GM23248 (cell line): Measurements from ENCODE around the gene EML2. TPM values are rescaled to one million over a fixed set of nuclear protein-coding genes. Genes with fewer than 3 reads are reported as not detected.

Experiments used
- DNase-seq: peaks from one replicate; pipeline ENCODE4 v3.0.0-alpha.2; 2015
- H2AFZ ChIP-seq: fragments of 200-600 bp; sonication (generic); 2 replicates; pipeline ENCODE4 v1.6.1; 2016; ENCODE audit warnings: antibody characterized with exemption
- H3F3A ChIP-seq: fragments of 200-600 bp; sonication (generic); 2 replicates; pipeline ENCODE4 v1.6.1; 2016; ENCODE audit warnings: mild to moderate bottlenecking, antibody characterized with exemption, mixed run types; ENCODE audit not compliant: insufficient read depth
- H3K27ac ChIP-seq: fragments of 200-600 bp; sonication (generic); 2 replicates; pipeline ENCODE4 v1.5.1; 2016; ENCODE audit warnings: mild to moderate bottlenecking
- H3K27me3 ChIP-seq: fragments of 200-600 bp; sonication (generic); replicated peaks from 2 replicates; pipeline ENCODE4 v1.6.1; 2016; ENCODE audit warnings: mild to moderate bottlenecking; ENCODE audit not compliant: insufficient read depth
- H3K36me3 ChIP-seq: fragments of 200-600 bp; sonication (generic); 2 replicates; pipeline ENCODE4 v1.6.1; 2016; ENCODE audit warnings: low read depth, mild to moderate bottlenecking
- H3K4me1 ChIP-seq: fragments of 200-600 bp; sonication (generic); 2 replicates; pipeline ENCODE4 v1.6.1; 2016; ENCODE audit warnings: mild to moderate bottlenecking; ENCODE audit not compliant: insufficient read depth
- H3K4me2 ChIP-seq: fragments of 200-600 bp; sonication (generic); one replicate; pipeline ENCODE4 v1.6.1; 2016; ENCODE audit warnings: mild to moderate bottlenecking; ENCODE audit not compliant: unreplicated experiment
- H3K4me3 ChIP-seq: fragments of 200-600 bp; sonication (generic); 2 replicates; pipeline ENCODE4 v1.5.1; 2016; ENCODE audit warnings: mild to moderate bottlenecking
- H3K79me2 ChIP-seq: fragments of 200-600 bp; sonication (generic); 2 replicates; pipeline ENCODE4 v1.6.1; 2016; ENCODE audit warnings: mild to moderate bottlenecking; ENCODE audit not compliant: insufficient read depth
- H3K9ac ChIP-seq: fragments of 200-600 bp; sonication (generic); 2 replicates; pipeline ENCODE4 v1.6.1; 2016; ENCODE audit warnings: mild to moderate bottlenecking
- H3K9me2 ChIP-seq: fragments of 200-600 bp; sonication (generic); 2 replicates; pipeline ENCODE4 v1.6.1; 2016; ENCODE audit warnings: mixed run types, mild to moderate bottlenecking, moderate library complexity; ENCODE audit not compliant: insufficient read depth
- H3K9me3 ChIP-seq: fragments of 200-600 bp; sonication (generic); one replicate; pipeline ENCODE4 v1.6.1; 2017; ENCODE audit warnings: low read depth
- H4K20me1 ChIP-seq: fragments of 200-600 bp; sonication (generic); 2 replicates; pipeline ENCODE4 v1.6.0; 2016; ENCODE audit not compliant: insufficient read depth
- EZH2 ChIP-seq: fragments of 200-600 bp; sonication (generic); IDR thresholded peaks from 2 replicates; pipeline ENCODE4 v1.6.1; 2018; ENCODE audit warnings: antibody characterized with exemption, mild to moderate bottlenecking; ENCODE audit not compliant: insufficient read depth, poor library complexity, severe bottlenecking
- EZH2phosphoT487 ChIP-seq: fragments of 200-600 bp; sonication (generic); IDR thresholded peaks from 2 replicates; pipeline ENCODE4 v1.6.1; 2018; ENCODE audit warnings: antibody characterized with exemption, moderate library complexity, mild to moderate bottlenecking, low read depth; ENCODE audit not compliant: insufficient read depth
- WGBS, 2 experiments: methylation state at CpG; one replicate each; pipeline ENCODE4 v1.1.6; 2015 to 2017; ENCODE audit warnings: low lambda C conversion rate in 2 of 2, low coverage in 1 of 2; ENCODE audit errors: missing lambda C conversion rate in 2 of 2; 5-methylcytosine and 5-hydroxymethylcytosine counted together
- in situ Hi-C: fragments of 300-500 bp; cut with MboI; formaldehyde crosslinking; loops from 2 replicates; pipeline ENCODE4 v1.15.0; 2020
- polyA plus RNA-seq: library from polyadenylated mRNA; unstranded; fragments of >200 nt; fragmentation: Nextera tagmentation; extraction: Ambion mirVana; gene quantifications from 2 replicates; pipeline ENCODE4 v1.2.1, GENCODE V29; 2016
- total RNA-seq: library from RNA; depleted of rRNA; stranded (reverse); fragments of >200 nt; shearing (Covaris generic); gene quantifications from 2 replicates; pipeline ENCODE4 v1.2.3, GENCODE V29; 2014

The EML2 gene
- total and polyA plus RNA-seq, 2 experiments from 2014 or later = 6.6 to 27.5 TPM

DNA sequence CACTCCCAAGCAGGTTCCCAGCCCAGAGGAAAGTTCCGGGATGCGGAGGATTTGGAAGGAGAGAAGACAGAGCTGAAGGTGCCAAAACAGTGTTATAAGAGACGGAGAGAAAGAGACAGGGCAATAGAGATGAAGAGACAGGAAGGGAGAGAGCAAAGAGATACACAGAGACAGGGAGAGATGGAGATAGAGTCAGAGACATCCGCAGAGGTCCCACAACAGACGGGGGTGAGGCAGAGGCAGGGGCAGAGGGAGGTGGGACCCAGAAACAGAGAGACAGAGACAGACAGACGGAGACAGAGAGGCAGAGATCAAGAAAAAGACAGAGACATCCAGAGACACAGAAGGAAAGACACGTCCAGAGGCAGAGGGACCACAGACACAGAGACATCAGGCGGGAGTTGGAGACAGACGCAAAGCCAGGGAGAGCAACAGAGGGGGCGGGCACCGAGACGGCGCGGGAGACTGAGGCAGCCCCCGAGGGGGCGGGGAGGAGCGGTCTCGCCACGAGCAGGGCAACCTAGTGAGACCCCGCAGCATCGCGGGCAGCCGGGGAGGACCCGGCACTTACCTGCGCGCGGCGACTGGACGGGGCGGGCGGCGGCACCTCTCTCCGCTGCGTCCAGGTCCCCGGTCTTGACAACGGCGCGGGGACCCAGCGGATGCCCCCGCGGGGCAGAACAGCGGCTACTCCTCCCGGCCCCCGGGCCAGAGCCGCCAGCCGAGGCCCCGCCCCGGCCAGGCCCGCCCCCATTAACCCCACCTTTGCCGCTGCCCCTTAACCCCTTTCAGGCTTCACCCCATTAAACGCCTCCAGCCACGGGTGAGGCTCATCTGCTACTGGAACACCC, 37.4 kb downstream of the EML2 start, which contains the start of gene GPR4:
GPR4 (minus strand) TSS at position 689 of the 851 bp plus-strand sequence. CDS start 10,346 bp downstream, outside the sequence.
- Histone ChIP-seq H4K20me1 (no peaks in the 10 kb centered on the region), H3K79me2 (no peaks in the 10 kb centered on the region), H3K4me2 (no peak within 1 kb of the TSS), H3K27ac (no peak within 1 kb of the TSS), H3K9ac (no peak within 1 kb of the TSS), H3F3A (no peaks in the 10 kb centered on the region), H3K4me3 (peak within 1 kb of the TSS; percentile 52), H3K9me2 (no peaks in the 10 kb centered on the region), H3K9me3 (no peaks in the 10 kb centered on the region), H3K36me3 (no peaks in the 10 kb centered on the region), H2AFZ (peak within 1 kb of the TSS; percentile 14), H3K27me3 (peaks cover 12% of the 10 kb centered on the region; the same call in 1 of the 2 replicates), H3K4me1 (peaks cover 10% of the 10 kb centered on the region)
- DNase-seq = peak; percentile 42
- WGBS, 2 experiments = 2 to 8% methylated on average over 31 to 32 of the region's 52 CpGs
- in situ Hi-C loops = no loop called here
- TF ChIP-seq EZH2phosphoT487 = no peak
- TF ChIP-seq EZH2 = peak; percentile 57

DNA sequence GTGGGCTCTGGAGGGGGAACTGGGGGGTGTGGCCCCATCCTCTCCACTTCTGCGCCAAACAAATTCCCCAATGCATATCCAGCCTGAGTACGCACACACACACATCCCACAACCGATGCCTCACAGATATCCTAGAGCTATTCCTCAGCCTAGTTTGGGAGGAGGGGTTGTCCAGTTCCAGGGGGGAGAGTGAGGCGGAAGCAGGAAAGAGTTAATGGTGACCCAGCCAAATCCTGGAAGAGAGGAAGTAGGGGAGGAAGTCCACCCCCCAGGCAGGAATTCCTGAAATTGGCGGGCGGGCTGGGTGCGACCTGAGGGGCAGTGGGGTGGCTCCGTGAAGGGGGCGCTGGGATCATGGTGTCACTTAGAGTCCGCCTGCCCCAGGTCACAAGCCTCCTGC, 38.1 kb downstream of the EML2 start:
- Histone ChIP-seq H3K9me3 (no peaks in the 10 kb centered on the region), H3K9me2 (no peaks in the 10 kb centered on the region), H4K20me1 (no peaks in the 10 kb centered on the region), H3K4me2 (no peak overlapping the region), H2AFZ (peak overlapping the region; percentile 14; the same call in 1 of the 2 replicates), H3K4me1 (peaks cover 10% of the 10 kb centered on the region), H3K79me2 (no peaks in the 10 kb centered on the region), H3K27me3 (peaks cover 12% of the 10 kb centered on the region; the same call in 1 of the 2 replicates), H3K36me3 (no peaks in the 10 kb centered on the region), H3K27ac (no peak overlapping the region), H3K9ac (no peak overlapping the region), H3K4me3 (peak overlapping the region; percentile 52), H3F3A (no peaks in the 10 kb centered on the region)
- 23 to 25% methylated on average over 10 of the region's 10 CpGs for WGBS, 2 experiments
- peak; percentile 17 for DNase-seq
- in situ Hi-C loops = no loop called here
- no peak for TF ChIP-seq EZH2phosphoT487
- TF ChIP-seq EZH2 = no peak

DNA sequence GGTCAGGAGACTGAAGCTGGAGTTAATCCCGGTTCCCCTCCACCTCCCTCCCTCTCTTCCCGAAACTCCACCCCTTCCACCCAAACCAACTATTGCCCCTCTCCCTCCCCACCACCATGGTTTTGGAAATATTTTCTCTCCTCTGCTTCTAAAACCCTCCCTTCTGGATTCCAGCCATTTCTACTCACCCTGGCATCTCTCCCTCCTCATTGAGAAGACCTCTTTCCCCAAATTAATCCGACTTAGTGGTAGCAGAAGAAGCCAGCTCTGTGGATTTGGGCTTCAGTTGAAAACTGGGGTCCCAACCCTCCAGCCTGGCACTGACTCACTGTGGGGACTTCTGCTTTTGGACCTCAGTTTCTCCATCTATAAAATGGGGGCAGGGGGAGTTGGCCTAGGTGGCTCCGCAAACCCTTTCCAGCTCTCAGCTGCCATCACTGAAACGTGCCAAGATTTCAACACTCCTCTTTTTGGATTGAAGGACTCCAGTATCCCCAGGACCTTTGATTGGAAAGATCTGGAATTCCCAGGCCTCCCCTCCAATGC, 38.8 kb downstream of the EML2 start:
- in situ Hi-C loops = no loop called here
- no peak overlapping the region for H3K4me3 ChIP-seq
- DNase-seq = no peak
- no peak overlapping the region for H2AFZ ChIP-seq
- H3K79me2 ChIP-seq = no peaks in the 10 kb centered on the region
- TF ChIP-seq EZH2phosphoT487 (no peak), EZH2 (no peak)
- H4K20me1 ChIP-seq = no peaks in the 10 kb centered on the region
- no peaks in the 10 kb centered on the region for H3K9me3 ChIP-seq
- H3K9ac ChIP-seq = no peak overlapping the region
- H3K27ac ChIP-seq = no peak overlapping the region
- WGBS, 2 experiments = 21 to 25% methylated on average over 4 to 5 of the region's 5 CpGs
- peaks cover 10% of the 10 kb centered on the region for H3K4me1 ChIP-seq
- no peak overlapping the region for H3K4me2 ChIP-seq
- H3K36me3 ChIP-seq = no peaks in the 10 kb centered on the region
- no peaks in the 10 kb centered on the region for H3F3A ChIP-seq
- H3K27me3 ChIP-seq = peaks cover 12% of the 10 kb centered on the region; the same call in 1 of the 2 replicates
- H3K9me2 ChIP-seq = no peaks in the 10 kb centered on the region

DNA sequence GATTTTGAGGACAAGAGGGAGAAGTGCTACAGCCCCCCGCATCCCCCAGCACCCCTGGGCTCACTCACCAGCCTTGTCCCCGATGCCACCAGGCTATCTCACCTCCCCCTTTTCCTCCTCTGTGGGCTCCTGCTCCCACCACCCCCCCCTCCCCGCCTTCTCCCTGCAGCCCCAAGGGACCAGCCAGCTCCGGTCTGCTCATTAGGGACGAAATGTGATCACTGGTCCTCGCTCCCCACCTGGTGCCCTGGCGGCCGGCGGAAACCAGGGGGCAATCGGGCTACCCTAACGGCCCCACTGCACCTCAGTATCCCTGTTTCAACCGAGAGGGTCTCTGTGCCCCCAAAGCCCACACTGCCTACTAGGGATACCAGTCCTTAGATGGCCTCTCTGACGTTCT, 39.9 kb downstream of the EML2 start:
- Histone ChIP-seq H3K79me2 (no peaks in the 10 kb centered on the region), H3K27me3 (peaks cover 12% of the 10 kb centered on the region; the same call in 1 of the 2 replicates), H3K4me3 (no peak overlapping the region), H3K36me3 (no peaks in the 10 kb centered on the region), H4K20me1 (no peaks in the 10 kb centered on the region), H3K27ac (no peak overlapping the region), H3K9me2 (no peaks in the 10 kb centered on the region), H3F3A (no peaks in the 10 kb centered on the region), H3K4me2 (no peak overlapping the region), H3K9ac (no peak overlapping the region), H3K9me3 (no peaks in the 10 kb centered on the region), H2AFZ (peak overlapping the region; percentile 46), H3K4me1 (peaks cover 10% of the 10 kb centered on the region)
- in situ Hi-C loops = no loop called here
- TF ChIP-seq EZH2 = no peak
- no peak for TF ChIP-seq EZH2phosphoT487
- WGBS, 2 experiments = 9 to 16% methylated on average over 7 to 13 of the region's 13 CpGs
- no peak for DNase-seq
